ENCODE results near the gene RIMS3. TPM values are rescaled to one million over a fixed set of nuclear protein-coding genes. Genes with fewer than 3 reads are reported as not detected.

Gene RIMS3
- total RNA-seq, result 12.5 to 13.0 TPM (median 12.9 TPM) in 3 replicates

DNA sequence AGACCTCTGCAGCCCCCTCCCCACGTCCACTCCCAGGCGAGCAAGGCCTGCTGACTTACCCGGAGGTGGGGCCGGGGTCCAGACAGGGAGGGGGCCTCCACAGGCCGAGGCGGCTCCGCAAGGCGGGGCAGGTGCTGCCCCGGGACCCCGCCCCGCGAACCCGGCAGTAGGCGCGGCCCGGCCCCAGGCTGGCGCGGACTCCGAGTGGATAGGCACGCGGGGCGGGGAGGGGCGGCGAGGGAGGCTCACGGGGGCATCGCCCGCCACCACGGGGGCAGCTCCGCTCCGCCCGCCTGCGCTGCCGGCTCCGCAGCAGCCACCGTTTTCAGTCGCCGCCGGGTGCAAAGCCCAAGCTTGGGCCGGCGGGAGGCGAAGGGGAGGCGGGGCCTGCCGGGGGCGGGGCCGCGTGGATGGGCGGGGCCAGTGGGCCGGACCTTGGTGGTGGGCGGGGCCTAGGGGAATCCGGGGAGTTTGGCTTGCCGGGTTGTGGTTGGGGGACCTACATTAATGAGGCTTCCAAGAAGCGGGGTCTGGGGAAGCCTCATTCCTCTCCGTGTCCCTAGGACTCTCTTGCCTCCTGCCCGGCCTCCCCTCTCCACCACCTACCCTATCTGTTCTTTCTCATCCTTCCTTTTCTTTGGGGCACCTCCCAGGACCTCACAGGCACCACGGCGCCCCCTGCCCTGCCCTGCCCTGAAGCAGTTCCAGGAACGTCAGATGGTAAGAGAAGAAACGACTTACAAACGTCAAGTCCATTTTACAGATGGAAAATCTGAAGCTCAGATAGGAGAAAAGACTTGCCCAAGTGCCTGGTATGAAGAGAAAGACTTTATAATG is at the start of gene RIMS3:
RIMS3 (minus strand) TSS at position 348 of the 837 bp plus-strand sequence. CDS start 23,757 bp downstream, outside the sequence.
- Mint-ChIP-seq H3K27ac (no peak within 1 kb of the TSS), H3K27me3 (ENCODE audit: low read depth) (peaks cover 5% of the 10 kb centered on the region), H3K4me3 (peak within 1 kb of the TSS; percentile 81)

DNA sequence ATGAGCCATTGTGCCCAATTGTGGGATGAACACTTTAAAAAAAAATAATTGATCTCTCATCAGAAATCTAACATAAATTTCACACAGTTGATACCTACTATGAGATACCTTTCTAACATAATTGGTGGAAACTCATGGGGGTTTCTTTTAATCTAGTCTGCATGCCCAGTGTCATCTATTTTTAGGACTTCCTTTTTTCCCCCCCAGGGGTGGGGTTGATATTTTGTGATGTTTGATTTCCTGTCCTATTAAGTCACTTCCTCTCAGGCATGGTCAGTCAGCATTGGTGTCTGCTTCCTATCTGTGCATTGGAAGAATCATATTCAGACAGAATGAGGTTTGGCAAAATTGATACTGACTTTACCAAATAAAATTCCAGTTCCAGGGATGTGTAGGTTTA is 47.5 kb upstream of the RIMS3 start:
- H3K27ac Mint-ChIP-seq, result peak overlapping the region; percentile 51
- H3K27me3 Mint-ChIP-seq (ENCODE audit: low read depth), result no peaks in the 10 kb centered on the region
- no peaks in the 10 kb centered on the region for H3K9me3 Mint-ChIP-seq
- H3K4me1 Mint-ChIP-seq, result peaks cover 43% of the 10 kb centered on the region
- no peak overlapping the region for H3K4me3 Mint-ChIP-seq
- peaks cover 3% of the 10 kb centered on the region for H3K36me3 Mint-ChIP-seq
- TF ChIP-seq, protein P1, sequence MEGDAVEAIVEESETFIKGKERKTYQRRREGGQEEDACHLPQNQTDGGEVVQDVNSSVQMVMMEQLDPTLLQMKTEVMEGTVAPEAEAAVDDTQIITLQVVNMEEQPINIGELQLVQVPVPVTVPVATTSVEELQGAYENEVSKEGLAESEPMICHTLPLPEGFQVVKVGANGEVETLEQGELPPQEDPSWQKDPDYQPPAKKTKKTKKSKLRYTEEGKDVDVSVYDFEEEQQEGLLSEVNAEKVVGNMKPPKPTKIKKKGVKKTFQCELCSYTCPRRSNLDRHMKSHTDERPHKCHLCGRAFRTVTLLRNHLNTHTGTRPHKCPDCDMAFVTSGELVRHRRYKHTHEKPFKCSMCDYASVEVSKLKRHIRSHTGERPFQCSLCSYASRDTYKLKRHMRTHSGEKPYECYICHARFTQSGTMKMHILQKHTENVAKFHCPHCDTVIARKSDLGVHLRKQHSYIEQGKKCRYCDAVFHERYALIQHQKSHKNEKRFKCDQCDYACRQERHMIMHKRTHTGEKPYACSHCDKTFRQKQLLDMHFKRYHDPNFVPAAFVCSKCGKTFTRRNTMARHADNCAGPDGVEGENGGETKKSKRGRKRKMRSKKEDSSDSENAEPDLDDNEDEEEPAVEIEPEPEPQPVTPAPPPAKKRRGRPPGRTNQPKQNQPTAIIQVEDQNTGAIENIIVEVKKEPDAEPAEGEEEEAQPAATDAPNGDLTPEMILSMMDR (IDR thresholded peaks at IDR 0.05; ENCODE audit: unreplicated experiment), result no peak
- DNase-seq (ENCODE audit: low spot score in 2 of 2, unreplicated experiment in 2 of 2), result no peak

More for the DNA sequence above, at the start of gene RIMS3:
- TF ChIP-seq, protein P1 (IDR thresholded peaks at IDR 0.05; ENCODE audit: unreplicated experiment), result no peak
- Mint-ChIP-seq H3K4me1 (peaks cover 23% of the 10 kb centered on the region), H3K9me3 (no peaks in the 10 kb centered on the region), H3K36me3 (no peaks in the 10 kb centered on the region)
- DNase-seq (ENCODE audit: low spot score in 2 of 2, unreplicated experiment in 2 of 2), result peak; percentile 74 to 94

DNA sequence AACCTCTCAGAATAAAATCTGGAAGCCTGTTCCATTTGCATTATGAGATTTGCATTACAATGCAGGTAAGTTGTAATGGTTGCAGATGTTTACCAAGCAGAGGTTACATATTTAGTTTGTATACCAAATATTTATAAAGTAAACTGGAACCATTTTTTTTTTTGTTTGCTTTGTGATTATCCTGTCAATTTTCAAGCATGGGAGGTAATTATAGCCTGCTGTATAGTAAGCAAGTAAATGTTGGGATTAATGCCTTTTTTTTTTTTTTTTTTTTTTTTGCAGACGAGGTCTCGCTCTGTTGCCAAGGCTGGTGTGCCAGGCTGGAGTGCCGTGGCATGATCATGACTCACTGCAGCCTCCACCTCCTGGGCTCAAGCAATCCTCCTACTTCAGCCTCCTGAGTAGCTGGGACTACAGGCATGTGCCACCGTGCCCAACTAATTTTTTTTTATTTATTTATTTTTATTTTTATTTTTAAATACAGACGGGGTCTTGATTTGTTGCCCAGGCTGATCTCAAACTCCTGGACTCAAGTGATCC is 47.0 kb upstream of the RIMS3 start:
- TF ChIP-seq, protein P1 (IDR thresholded peaks at IDR 0.05; ENCODE audit: unreplicated experiment), result no peak
- Mint-ChIP-seq H3K36me3 (peaks cover 3% of the 10 kb centered on the region), H3K4me3 (no peak overlapping the region), H3K9me3 (no peaks in the 10 kb centered on the region), H3K4me1 (peaks cover 40% of the 10 kb centered on the region), H3K27me3 (ENCODE audit: low read depth) (no peaks in the 10 kb centered on the region), H3K27ac (peak overlapping the region; percentile 99)
- DNase-seq (ENCODE audit: low spot score in 2 of 2, unreplicated experiment in 2 of 2), result no peak

DNA sequence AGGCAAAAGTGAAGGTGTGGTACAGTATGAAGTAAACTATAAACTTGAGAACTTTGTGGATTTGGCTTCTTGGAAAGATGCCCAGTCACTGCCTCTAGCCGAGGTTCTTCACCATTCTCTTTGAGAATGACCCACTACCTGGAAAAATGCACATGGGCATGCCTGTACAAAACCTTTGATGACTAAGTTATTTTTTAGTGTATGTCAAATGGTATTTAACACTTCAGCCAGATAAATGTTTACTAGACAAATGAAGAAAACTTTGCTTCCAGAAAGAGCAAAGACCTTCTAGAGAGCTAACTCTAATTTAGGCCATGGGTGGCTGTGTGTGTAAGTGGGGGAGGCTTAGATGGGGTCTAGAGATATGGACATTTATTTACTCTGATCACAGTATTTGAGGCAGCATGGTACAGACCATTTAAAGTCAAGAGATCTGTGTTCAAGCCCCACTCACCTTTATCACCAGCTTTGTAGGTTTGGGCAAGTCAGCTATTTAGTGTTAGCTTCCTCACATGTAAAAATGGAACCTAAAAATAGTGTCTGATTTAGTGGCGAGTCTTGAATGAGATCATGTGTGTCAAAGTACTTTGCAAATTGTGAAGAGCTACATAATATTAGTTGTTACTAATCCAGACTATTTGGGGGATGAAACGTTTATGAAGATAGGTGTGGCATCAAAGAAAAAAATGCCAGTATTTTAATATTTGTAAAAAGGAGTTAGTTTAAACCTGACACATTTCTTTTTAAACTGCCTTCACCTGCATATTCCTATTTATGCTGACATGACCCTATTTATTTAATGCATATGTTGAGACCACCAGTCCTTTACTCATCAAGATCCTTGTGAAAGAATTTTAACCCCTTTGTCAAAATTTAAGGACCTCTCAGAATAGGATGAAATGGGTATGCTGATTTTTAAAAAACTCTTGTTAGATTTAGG is 46.3 kb upstream of the RIMS3 start:
- Mint-ChIP-seq H3K9me3 (no peaks in the 10 kb centered on the region), H3K4me3 (peak overlapping the region; percentile 99), H3K36me3 (peaks cover 3% of the 10 kb centered on the region), H3K27me3 (ENCODE audit: low read depth) (no peaks in the 10 kb centered on the region), H3K27ac (peak overlapping the region; percentile 99), H3K4me1 (peaks cover 36% of the 10 kb centered on the region)
- TF ChIP-seq, protein P1 (IDR thresholded peaks at IDR 0.05; ENCODE audit: unreplicated experiment), result no peak
- DNase-seq (ENCODE audit: low spot score in 2 of 2, unreplicated experiment in 2 of 2), result no peak

DNA sequence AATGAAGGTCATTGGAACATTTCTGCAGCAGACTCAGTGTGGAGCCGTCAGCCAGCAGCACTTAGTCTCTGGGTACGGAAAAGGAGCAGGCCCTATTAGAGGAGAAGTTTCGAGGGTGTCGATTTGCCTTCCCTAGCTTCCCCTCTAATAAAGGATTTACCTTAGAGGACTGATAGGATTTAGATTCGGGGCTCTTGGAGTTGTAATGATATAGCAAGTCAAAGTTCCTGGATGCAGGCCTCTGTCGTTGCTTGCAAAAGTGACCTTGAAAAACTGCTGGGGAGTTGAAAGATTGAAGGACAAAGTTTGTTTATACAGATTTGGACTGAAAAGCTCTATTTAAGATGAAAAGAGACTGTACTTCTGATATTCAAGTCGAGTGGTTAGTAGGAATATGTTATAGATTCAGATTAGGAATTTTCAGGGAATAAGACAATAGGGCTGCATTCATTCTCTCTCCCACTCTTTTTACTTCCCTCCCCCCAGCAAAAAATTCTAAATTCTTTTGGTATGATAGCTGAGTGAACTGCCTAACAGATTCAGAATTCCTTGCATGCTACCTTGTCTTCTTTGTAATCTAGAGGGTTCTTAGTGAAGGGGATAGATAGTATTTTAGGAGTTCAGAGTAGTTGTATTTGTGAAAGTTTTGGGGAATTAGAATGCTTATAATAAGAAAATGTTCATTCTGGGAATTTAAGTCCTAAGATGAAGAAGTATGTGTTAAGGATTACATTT is 45.3 kb upstream of the RIMS3 start:
- TF ChIP-seq, protein P1 (IDR thresholded peaks at IDR 0.05; ENCODE audit: unreplicated experiment), result no peak
- DNase-seq (ENCODE audit: low spot score in 2 of 2, unreplicated experiment in 2 of 2), result no peak
- Mint-ChIP-seq H3K36me3 (peaks cover 3% of the 10 kb centered on the region), H3K4me3 (peak overlapping the region; percentile 99), H3K27me3 (ENCODE audit: low read depth) (no peaks in the 10 kb centered on the region), H3K27ac (peak overlapping the region; percentile 99), H3K9me3 (no peaks in the 10 kb centered on the region), H3K4me1 (peaks cover 33% of the 10 kb centered on the region)

Measured in mesothelial cell of epicardium (in vitro differentiated cells).